Endothelial cell (in vitro differentiated cells): ENCODE data around the gene CARHSP1. TPM values are rescaled to one million over a fixed set of nuclear protein-coding genes. Genes with fewer than 3 reads are reported as not detected.
"Not testable (repeated sequence)": the region's sequence is repeated elsewhere in the genome, so short reads cannot be mapped to it uniquely, and the experiment has no call there.

Source experiments
- DNase-seq: peaks from one replicate; pipeline ENCODE4 v3.0.0; 2021; ENCODE audit warnings: low spot score
- H3K27ac Mint-ChIP-seq: one replicate; pipeline ENCODE4 v1.8.0; 2021; ENCODE audit warnings: mixed read lengths, inconsistent platforms; ENCODE audit not compliant: unreplicated experiment
- H3K27me3 Mint-ChIP-seq: one replicate; pipeline ENCODE4 v1.8.0; 2021; ENCODE audit warnings: mild to moderate bottlenecking, moderate library complexity, mixed read lengths, inconsistent platforms; ENCODE audit not compliant: unreplicated experiment
- H3K36me3 Mint-ChIP-seq: one replicate; pipeline ENCODE4 v1.8.0; 2021; ENCODE audit warnings: mild to moderate bottlenecking, low read depth, mixed read lengths, inconsistent platforms; ENCODE audit not compliant: unreplicated experiment
- H3K4me1 Mint-ChIP-seq: one replicate; pipeline ENCODE4 v1.8.0; 2021; ENCODE audit warnings: mild to moderate bottlenecking, mixed read lengths, inconsistent platforms; ENCODE audit not compliant: unreplicated experiment
- H3K4me3 Mint-ChIP-seq: one replicate; pipeline ENCODE4 v1.8.0; 2021; ENCODE audit warnings: mild to moderate bottlenecking, mixed read lengths, inconsistent platforms; ENCODE audit not compliant: unreplicated experiment
- H3K9me3 Mint-ChIP-seq: one replicate; pipeline ENCODE4 v1.8.0; 2021; ENCODE audit warnings: mixed read lengths, inconsistent platforms; ENCODE audit not compliant: unreplicated experiment
- CTCF ChIP-seq: fragments of 200-600 bp; sonication (generic); IDR thresholded peaks from one replicate; pipeline ENCODE4 v1.5.0; 2021; ENCODE audit warnings: antibody characterized with exemption; ENCODE audit not compliant: unreplicated experiment
- total RNA-seq: library from RNA; stranded (reverse); fragmentation: NEBNext Ultra II Directional; extraction: Animal tissue kit (Norgen Biotek cat#: 25700); gene quantifications from one replicate; pipeline ENCODE4 v1.2.1, GENCODE V29; 2021; ENCODE audit not compliant: unreplicated experiment

The CARHSP1 gene
- total RNA-seq, 1 donor from 2014 or later: 127 TPM

GRCh38 chr16:8878523-8878911 lies 9.7 kb upstream of the CARHSP1 start:
- no peak overlapping the region for H3K27ac Mint-ChIP-seq
- H3K27me3 Mint-ChIP-seq: no peaks in the 10 kb centered on the region
- TF ChIP-seq CTCF: no peak
- H3K36me3 Mint-ChIP-seq: no peaks in the 10 kb centered on the region
- H3K4me3 Mint-ChIP-seq: no peak overlapping the region
- H3K9me3 Mint-ChIP-seq: no peaks in the 10 kb centered on the region
- H3K4me1 Mint-ChIP-seq: peaks cover 3% of the 10 kb centered on the region
- DNase-seq: no peak

GRCh38 chr16:8877894-8878522 lies 9.2 kb upstream of the CARHSP1 start:
- H3K9me3 Mint-ChIP-seq: no peaks in the 10 kb centered on the region
- peaks cover 3% of the 10 kb centered on the region for H3K4me1 Mint-ChIP-seq
- DNase-seq: no peak
- no peak overlapping the region for H3K4me3 Mint-ChIP-seq
- TF ChIP-seq CTCF: no peak
- no peaks in the 10 kb centered on the region for H3K36me3 Mint-ChIP-seq
- H3K27ac Mint-ChIP-seq: no peak overlapping the region
- H3K27me3 Mint-ChIP-seq: no peaks in the 10 kb centered on the region

GRCh38 chr16:8875317-8875716 lies 6.5 kb upstream of the CARHSP1 start:
- not testable (repeated sequence) for H3K4me1 Mint-ChIP-seq, H3K9me3 Mint-ChIP-seq, H3K4me3 Mint-ChIP-seq, DNase-seq, H3K27ac Mint-ChIP-seq, H3K36me3 Mint-ChIP-seq, H3K27me3 Mint-ChIP-seq

GRCh38 chr16:8874388-8874787 lies 5.6 kb upstream of the CARHSP1 start:
- no peaks in the 10 kb centered on the region for H3K9me3 Mint-ChIP-seq
- TF ChIP-seq CTCF: no peak
- no peak for DNase-seq
- peaks cover 4% of the 10 kb centered on the region for H3K4me1 Mint-ChIP-seq
- H3K4me3 Mint-ChIP-seq: no peak overlapping the region
- H3K27ac Mint-ChIP-seq: no peak overlapping the region
- H3K36me3 Mint-ChIP-seq: no peaks in the 10 kb centered on the region
- H3K27me3 Mint-ChIP-seq: peaks cover 1% of the 10 kb centered on the region

- H3K27me3 Mint-ChIP-seq, H3K27ac Mint-ChIP-seq, H3K9me3 Mint-ChIP-seq, H3K36me3 Mint-ChIP-seq, DNase-seq, H3K4me3 Mint-ChIP-seq, H3K4me1 Mint-ChIP-seq: not testable (repeated sequence)
Observed at GRCh38 chr16:8873866-8874195, 5.0 kb upstream of the CARHSP1 start.

GRCh38 chr16:8872967-8873865 lies 4.4 kb upstream of the CARHSP1 start:
- Mint-ChIP-seq H3K9me3 (no peaks in the 10 kb centered on the region), H3K4me1 (peaks cover 4% of the 10 kb centered on the region)
- DNase-seq: no peak

More at GRCh38 chr16:8872967-8873865, 4.4 kb upstream of the CARHSP1 start:
- Mint-ChIP-seq H3K27ac (no peak overlapping the region), H3K27me3 (peaks cover 4% of the 10 kb centered on the region), H3K4me3 (no peak overlapping the region), H3K36me3 (no peaks in the 10 kb centered on the region)
- TF ChIP-seq CTCF: peak; percentile 21
